NCI-H2107 (cell line): ENCODE results near the gene WWTR1.

Experiments used
- DNase-seq: peaks from one replicate; lab custom pipeline; 2025; lab: John Stamatoyannopoulos, UW

The WWTR1 gene

GRCh38 chr3:149593418-149594160, 64.2 kb downstream of the WWTR1 start:
- no peak for DNase-seq

- DNase-seq, result no peak
Measured at GRCh38 chr3:149592758-149593240, 65.0 kb downstream of the WWTR1 start.

- DNase-seq, result no peak
Measured at GRCh38 chr3:149590691-149591441, 67.0 kb downstream of the WWTR1 start.

- DNase-seq, result no peak
Measured at GRCh38 chr3:149589332-149589731, 68.5 kb downstream of the WWTR1 start.

GRCh38 chr3:149588909-149589308, 68.9 kb downstream of the WWTR1 start:
- no peak for DNase-seq

GRCh38 chr3:149587383-149587782, 70.4 kb downstream of the WWTR1 start:
- DNase-seq, result no peak

- no peak for DNase-seq
Measured at GRCh38 chr3:149586871-149587270, 71.0 kb downstream of the WWTR1 start.

- DNase-seq, result no peak
Measured at GRCh38 chr3:149585401-149585726, 72.5 kb downstream of the WWTR1 start.

GRCh38 chr3:149583921-149584635, 73.7 kb downstream of the WWTR1 start:
- DNase-seq, result no peak

GRCh38 chr3:149582395-149582794, 75.4 kb downstream of the WWTR1 start:
- DNase-seq, result no peak

- DNase-seq, result peak; percentile 18
Measured at GRCh38 chr3:149581681-149582370, 76.0 kb downstream of the WWTR1 start.

GRCh38 chr3:149581248-149581647, 76.6 kb downstream of the WWTR1 start:
- DNase-seq, result no peak

- DNase-seq, result no peak
Measured at GRCh38 chr3:149579838-149580542, 77.8 kb downstream of the WWTR1 start.

- DNase-seq, result no peak
Measured at GRCh38 chr3:149579161-149579560, 78.7 kb downstream of the WWTR1 start.

- DNase-seq, result no peak
Measured at GRCh38 chr3:149577801-149578200, 80.0 kb downstream of the WWTR1 start.

- DNase-seq, result peak; percentile 34
Measured at GRCh38 chr3:149575961-149576564, 81.8 kb downstream of the WWTR1 start.

GRCh38 chr3:149575213-149575960, 82.4 kb downstream of the WWTR1 start:
- DNase-seq, result no peak

GRCh38 chr3:149572796-149573414, 84.9 kb downstream of the WWTR1 start:
- DNase-seq, result no peak

GRCh38 chr3:149571381-149571780, 86.4 kb downstream of the WWTR1 start:
- DNase-seq, result no peak

- no peak for DNase-seq
Measured at GRCh38 chr3:149570016-149570415, 87.8 kb downstream of the WWTR1 start.
